HEK293 (cell line): Measurements from ENCODE around the gene BIVM.

ENCODE experiments used
- CTCF ChIA-PET: fragments of 350-600 bp; formaldehyde crosslinking; extraction: SDS; loops from one replicate; lab custom pipeline; 2021; ENCODE audit warnings: antibody characterized with exemption; lab: Yijun Ruan, JAX
- POLR2A ChIA-PET: fragments of 300-600 bp; formaldehyde crosslinking; extraction: SDS; loops from one replicate; lab custom pipeline; 2020; ENCODE audit warnings: antibody characterized with exemption, inconsistent platforms; lab: Yijun Ruan, JAX
- H3K27ac ChIP-seq: fragments of 200-500 bp; sonication (Bioruptor generic); 2 replicates; pipeline ENCODE4 v1.5.1; 2014; ENCODE audit warnings: low read depth, low read length, control low read depth, inconsistent platforms; ENCODE audit errors: extremely low read depth
- H3K36me3 ChIP-seq, 2 experiments: fragments of 200-500 bp in 1 of 2; sonication (Bioruptor generic) in 1 of 2; 1 replicate in 1 of 2; 2 replicates in 1 of 2; pipeline ENCODE4 v1.5.1; 2014 to 2017; ENCODE audit warnings: inconsistent platforms in 2 of 2, low read length in 2 of 2; ENCODE audit not compliant: control insufficient read depth in 2 of 2, insufficient read depth in 1 of 2
- H3K4me1 ChIP-seq: fragments of 200-500 bp; sonication (Bioruptor generic); 2 replicates; pipeline ENCODE4 v1.5.1; 2014; ENCODE audit warnings: mild to moderate bottlenecking, low read length, inconsistent platforms; ENCODE audit not compliant: control insufficient read depth, insufficient read depth
- H3K4me3 ChIP-seq: 2 replicates; pipeline ENCODE4 v1.5.1; 2011; ENCODE audit warnings: low read depth, mild to moderate bottlenecking, control low read depth, low read length, moderate library complexity
- H3K9me3 ChIP-seq: fragments of 200-500 bp; sonication (Bioruptor generic); 2 replicates; pipeline ENCODE4 v1.5.1; 2014; ENCODE audit warnings: low read depth, low read length, inconsistent platforms; ENCODE audit not compliant: control insufficient read depth, insufficient read depth
- OSR2 ChIP-seq: fragments of 450-650 bp; formaldehyde crosslinking; IDR thresholded peaks from 2 replicates; pipeline ENCODE4 v1.5.1; 2016; ENCODE audit warnings: missing biosample characterization, missing genetic modification characterization
- RBAK ChIP-seq: fragments of 450-650 bp; formaldehyde crosslinking; IDR thresholded peaks from 2 replicates; pipeline ENCODE4 v1.5.1; 2016; ENCODE audit warnings: missing biosample characterization, missing genetic modification characterization
- SP3 ChIP-seq: fragments of 450-650 bp; formaldehyde crosslinking; IDR thresholded peaks from 2 replicates; pipeline ENCODE4 v1.5.1; 2016; ENCODE audit warnings: missing biosample characterization, missing genetic modification characterization
- ZBTB1 ChIP-seq: fragments of 450-650 bp; formaldehyde crosslinking; IDR thresholded peaks from 2 replicates; pipeline ENCODE4 v1.5.1; 2016; ENCODE audit warnings: missing biosample characterization, missing genetic modification characterization
- ZFP69B ChIP-seq: fragments of 450-650 bp; formaldehyde crosslinking; IDR thresholded peaks from 2 replicates; pipeline ENCODE4 v1.5.1; 2016; ENCODE audit warnings: missing biosample characterization, missing genetic modification characterization
- ZNF112 ChIP-seq: fragments of 450-650 bp; formaldehyde crosslinking; IDR thresholded peaks from 2 replicates; pipeline ENCODE4 v1.5.0; 2017; ENCODE audit warnings: missing biosample characterization, missing genetic modification characterization
- ZNF214 ChIP-seq: fragments of 450-650 bp; formaldehyde crosslinking; IDR thresholded peaks from 2 replicates; pipeline ENCODE4 v1.5.1; 2017; ENCODE audit warnings: missing biosample characterization, mild to moderate bottlenecking, missing genetic modification characterization, borderline replicate concordance
- ZNF23 ChIP-seq: fragments of 450-650 bp; formaldehyde crosslinking; IDR thresholded peaks from 2 replicates; pipeline ENCODE4 v1.5.1; 2016; ENCODE audit warnings: missing biosample characterization, missing genetic modification characterization, borderline replicate concordance
- ZNF324 ChIP-seq: fragments of 450-650 bp; formaldehyde crosslinking; IDR thresholded peaks from 2 replicates; pipeline ENCODE4 v1.5.1; 2016; ENCODE audit warnings: missing biosample characterization, missing genetic modification characterization
- ZNF394 ChIP-seq: fragments of 450-650 bp; formaldehyde crosslinking; IDR thresholded peaks from 2 replicates; pipeline ENCODE4 v1.5.1; 2016; ENCODE audit warnings: missing biosample characterization, missing genetic modification characterization, mild to moderate bottlenecking, moderate library complexity, borderline replicate concordance
- ZNF473 ChIP-seq: fragments of 450-650 bp; formaldehyde crosslinking; IDR thresholded peaks from 2 replicates; pipeline ENCODE4 v1.5.1; 2017; ENCODE audit warnings: missing biosample characterization, missing genetic modification characterization
- ZNF544 ChIP-seq: fragments of 450-650 bp; formaldehyde crosslinking; IDR thresholded peaks from 2 replicates; pipeline ENCODE4 v1.5.0; 2017; ENCODE audit warnings: missing biosample characterization, missing genetic modification characterization
- ZNF785 ChIP-seq: fragments of 450-650 bp; formaldehyde crosslinking; IDR thresholded peaks from 2 replicates; pipeline ENCODE4 v1.5.1; 2016; ENCODE audit warnings: missing biosample characterization, missing genetic modification characterization
- TF ChIP-seq, protein P1 (sequence below): fragments of 450-650 bp; formaldehyde crosslinking; IDR thresholded peaks from 2 replicates; pipeline ENCODE4 v1.5.1; 2016; ENCODE audit warnings: missing biosample characterization, missing genetic modification characterization, low read depth
- TF ChIP-seq, protein P2 (sequence below): fragments of 450-650 bp; formaldehyde crosslinking; IDR thresholded peaks from 2 replicates; pipeline ENCODE4 v1.5.1; 2017; ENCODE audit warnings: missing biosample characterization, missing genetic modification characterization
- TF ChIP-seq, protein P3 (sequence below): fragments of 450-650 bp; formaldehyde crosslinking; IDR thresholded peaks from 2 replicates; pipeline ENCODE4 v1.5.1; 2016; ENCODE audit warnings: missing biosample characterization, missing genetic modification characterization
- TF ChIP-seq, protein P4 (sequence below): fragments of 450-650 bp; formaldehyde crosslinking; IDR thresholded peaks from 2 replicates; pipeline ENCODE4 v1.5.1; 2016; ENCODE audit warnings: missing biosample characterization, missing genetic modification characterization

BIVM gene

DNA sequence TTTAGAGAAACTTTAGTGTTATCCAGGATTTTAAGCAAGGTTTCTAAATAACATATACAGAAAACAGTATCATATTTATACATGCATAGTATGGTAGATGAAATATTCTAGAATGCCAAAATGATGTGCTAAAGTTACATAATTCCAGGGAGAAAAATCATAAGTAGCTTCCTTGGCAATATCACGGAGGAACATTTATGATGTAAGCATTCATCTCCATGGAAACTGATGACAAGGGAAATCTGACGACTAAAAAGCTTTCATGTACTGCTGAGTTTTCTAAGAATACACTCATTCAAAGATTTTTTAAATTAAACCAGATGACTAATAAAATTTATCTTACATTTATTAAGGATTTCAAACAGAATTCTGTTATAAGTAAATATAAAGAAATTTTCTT is 30.0 kb upstream of the BIVM start:
- no peak overlapping the region for H3K27ac ChIP-seq
- TF ChIP-seq ZNF785 (tag by site-specific recombination) (no peak), ZNF394 (tag by site-specific recombination) (no peak), RBAK (tag by site-specific recombination) (no peak)
- TF ChIP-seq, protein P1, sequence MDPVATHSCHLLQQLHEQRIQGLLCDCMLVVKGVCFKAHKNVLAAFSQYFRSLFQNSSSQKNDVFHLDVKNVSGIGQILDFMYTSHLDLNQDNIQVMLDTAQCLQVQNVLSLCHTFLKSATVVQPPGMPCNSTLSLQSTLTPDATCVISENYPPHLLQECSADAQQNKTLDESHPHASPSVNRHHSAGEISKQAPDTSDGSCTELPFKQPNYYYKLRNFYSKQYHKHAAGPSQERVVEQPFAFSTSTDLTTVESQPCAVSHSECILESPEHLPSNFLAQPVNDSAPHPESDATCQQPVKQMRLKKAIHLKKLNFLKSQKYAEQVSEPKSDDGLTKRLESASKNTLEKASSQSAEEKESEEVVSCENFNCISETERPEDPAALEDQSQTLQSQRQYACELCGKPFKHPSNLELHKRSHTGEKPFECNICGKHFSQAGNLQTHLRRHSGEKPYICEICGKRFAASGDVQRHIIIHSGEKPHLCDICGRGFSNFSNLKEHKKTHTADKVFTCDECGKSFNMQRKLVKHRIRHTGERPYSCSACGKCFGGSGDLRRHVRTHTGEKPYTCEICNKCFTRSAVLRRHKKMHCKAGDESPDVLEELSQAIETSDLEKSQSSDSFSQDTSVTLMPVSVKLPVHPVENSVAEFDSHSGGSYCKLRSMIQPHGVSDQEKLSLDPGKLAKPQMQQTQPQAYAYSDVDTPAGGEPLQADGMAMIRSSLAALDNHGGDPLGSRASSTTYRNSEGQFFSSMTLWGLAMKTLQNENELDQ: no peak
- peaks cover 0 to 19% of the 10 kb centered on the region in 2 experiments for H3K36me3 ChIP-seq
- ChIA-PET CTCF (interaction anchor here (0.9 to 1.1 kb wide), 5 partner anchors 44 to 204 kb away, joined by 3 to 4 read pairs (median 3); no protein-coding TSS in a partner anchor), POLR2A (interaction anchor here (0.6 to 1.0 kb wide), 2 partner anchors 14 to 172 kb away, joined by 3 to 4 read pairs; partner anchors contain the start of gene TPP2)
- H3K9me3 ChIP-seq: no peaks in the 10 kb centered on the region
- peaks cover 3% of the 10 kb centered on the region; the same call in 1 of the 2 replicates for H3K4me1 ChIP-seq
- H3K4me3 ChIP-seq: no peak overlapping the region

DNA sequence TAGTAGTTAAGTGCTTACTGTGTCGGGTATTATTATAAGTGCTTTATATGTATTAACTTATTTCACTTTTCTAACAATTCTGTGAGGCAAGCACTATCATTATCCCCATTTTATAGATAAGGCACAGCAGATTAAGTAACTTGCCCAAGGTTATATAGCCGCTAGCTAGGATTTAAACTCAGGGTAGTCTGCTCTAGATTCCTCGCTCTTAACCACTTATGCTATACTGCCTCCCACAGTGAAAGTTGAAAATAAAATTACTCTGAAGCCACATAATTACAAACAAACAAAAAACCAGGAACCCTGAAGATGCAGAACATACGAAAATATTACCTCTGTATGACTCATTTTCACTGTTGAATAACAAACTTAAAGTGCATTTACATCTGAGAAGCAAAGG is 29.2 kb upstream of the BIVM start:
- no peak overlapping the region for H3K4me3 ChIP-seq
- peaks cover 0 to 19% of the 10 kb centered on the region in 2 experiments for H3K36me3 ChIP-seq
- CTCF ChIA-PET: interaction anchor here (0.9 to 1.1 kb wide), 3 partner anchors 190 to 205 kb away, joined by 3 to 4 read pairs (median 3); no protein-coding TSS in a partner anchor
- TF ChIP-seq OSR2 (tag by site-specific recombination) (0 out of 2 replicates have a peak, but pooled peaks have one; percentile 20), ZNF544 (tag by site-specific recombination) (no peak)
- TF ChIP-seq, protein P2, sequence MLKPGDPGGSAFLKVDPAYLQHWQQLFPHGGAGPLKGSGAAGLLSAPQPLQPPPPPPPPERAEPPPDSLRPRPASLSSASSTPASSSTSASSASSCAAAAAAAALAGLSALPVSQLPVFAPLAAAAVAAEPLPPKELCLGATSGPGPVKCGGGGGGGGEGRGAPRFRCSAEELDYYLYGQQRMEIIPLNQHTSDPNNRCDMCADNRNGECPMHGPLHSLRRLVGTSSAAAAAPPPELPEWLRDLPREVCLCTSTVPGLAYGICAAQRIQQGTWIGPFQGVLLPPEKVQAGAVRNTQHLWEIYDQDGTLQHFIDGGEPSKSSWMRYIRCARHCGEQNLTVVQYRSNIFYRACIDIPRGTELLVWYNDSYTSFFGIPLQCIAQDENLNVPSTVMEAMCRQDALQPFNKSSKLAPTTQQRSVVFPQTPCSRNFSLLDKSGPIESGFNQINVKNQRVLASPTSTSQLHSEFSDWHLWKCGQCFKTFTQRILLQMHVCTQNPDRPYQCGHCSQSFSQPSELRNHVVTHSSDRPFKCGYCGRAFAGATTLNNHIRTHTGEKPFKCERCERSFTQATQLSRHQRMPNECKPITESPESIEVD (tag by site-specific recombination): peak; percentile 82
- no peaks in the 10 kb centered on the region for H3K9me3 ChIP-seq
- peaks cover 3% of the 10 kb centered on the region; the same call in 1 of the 2 replicates for H3K4me1 ChIP-seq
- no peak overlapping the region for H3K27ac ChIP-seq
- POLR2A ChIA-PET: interaction anchor here (1.0 kb wide), 1 partner anchor 173 kb away, joined by 3 read pairs; the partner anchor contains the start of gene TPP2

DNA sequence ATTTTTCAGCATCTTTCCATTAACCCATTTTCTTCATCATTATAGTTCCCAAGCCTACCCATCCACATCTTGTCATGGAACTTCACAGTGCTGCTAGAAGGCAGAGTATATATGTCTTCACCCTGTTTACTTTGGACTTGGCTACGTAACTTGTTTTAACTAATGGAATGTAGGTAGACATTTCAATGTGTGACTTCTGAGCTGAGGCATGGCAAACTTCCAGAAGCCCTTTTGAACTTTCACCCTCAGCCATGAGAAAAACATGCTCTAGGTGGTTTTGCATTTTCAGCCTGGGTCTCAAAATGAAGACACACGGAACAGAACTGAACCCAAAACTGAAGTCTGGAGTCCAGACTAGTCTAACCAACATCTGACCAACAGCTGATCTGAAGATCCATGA is 28.5 kb upstream of the BIVM start:
- ChIA-PET CTCF (interaction anchor here (0.9 kb wide), 1 partner anchor 30 kb away, joined by 6 read pairs; no protein-coding TSS in a partner anchor), POLR2A (no interaction called here)
- no peak for TF ChIP-seq ZNF473 (tag by site-specific recombination)
- TF ChIP-seq, protein P3, sequence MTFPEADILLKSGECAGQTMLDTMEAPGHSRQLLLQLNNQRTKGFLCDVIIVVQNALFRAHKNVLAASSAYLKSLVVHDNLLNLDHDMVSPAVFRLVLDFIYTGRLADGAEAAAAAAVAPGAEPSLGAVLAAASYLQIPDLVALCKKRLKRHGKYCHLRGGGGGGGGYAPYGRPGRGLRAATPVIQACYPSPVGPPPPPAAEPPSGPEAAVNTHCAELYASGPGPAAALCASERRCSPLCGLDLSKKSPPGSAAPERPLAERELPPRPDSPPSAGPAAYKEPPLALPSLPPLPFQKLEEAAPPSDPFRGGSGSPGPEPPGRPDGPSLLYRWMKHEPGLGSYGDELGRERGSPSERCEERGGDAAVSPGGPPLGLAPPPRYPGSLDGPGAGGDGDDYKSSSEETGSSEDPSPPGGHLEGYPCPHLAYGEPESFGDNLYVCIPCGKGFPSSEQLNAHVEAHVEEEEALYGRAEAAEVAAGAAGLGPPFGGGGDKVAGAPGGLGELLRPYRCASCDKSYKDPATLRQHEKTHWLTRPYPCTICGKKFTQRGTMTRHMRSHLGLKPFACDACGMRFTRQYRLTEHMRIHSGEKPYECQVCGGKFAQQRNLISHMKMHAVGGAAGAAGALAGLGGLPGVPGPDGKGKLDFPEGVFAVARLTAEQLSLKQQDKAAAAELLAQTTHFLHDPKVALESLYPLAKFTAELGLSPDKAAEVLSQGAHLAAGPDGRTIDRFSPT (tag by site-specific recombination): no peak
- TF ChIP-seq ZBTB1: no peak
- TF ChIP-seq ZNF324 (tag by site-specific recombination): no peak
- TF ChIP-seq ZFP69B (tag by site-specific recombination): no peak
- no peak for TF ChIP-seq SP3
- no peak for TF ChIP-seq ZNF23
- no peak for TF ChIP-seq ZNF214 (tag by site-specific recombination)
- TF ChIP-seq, protein P4, sequence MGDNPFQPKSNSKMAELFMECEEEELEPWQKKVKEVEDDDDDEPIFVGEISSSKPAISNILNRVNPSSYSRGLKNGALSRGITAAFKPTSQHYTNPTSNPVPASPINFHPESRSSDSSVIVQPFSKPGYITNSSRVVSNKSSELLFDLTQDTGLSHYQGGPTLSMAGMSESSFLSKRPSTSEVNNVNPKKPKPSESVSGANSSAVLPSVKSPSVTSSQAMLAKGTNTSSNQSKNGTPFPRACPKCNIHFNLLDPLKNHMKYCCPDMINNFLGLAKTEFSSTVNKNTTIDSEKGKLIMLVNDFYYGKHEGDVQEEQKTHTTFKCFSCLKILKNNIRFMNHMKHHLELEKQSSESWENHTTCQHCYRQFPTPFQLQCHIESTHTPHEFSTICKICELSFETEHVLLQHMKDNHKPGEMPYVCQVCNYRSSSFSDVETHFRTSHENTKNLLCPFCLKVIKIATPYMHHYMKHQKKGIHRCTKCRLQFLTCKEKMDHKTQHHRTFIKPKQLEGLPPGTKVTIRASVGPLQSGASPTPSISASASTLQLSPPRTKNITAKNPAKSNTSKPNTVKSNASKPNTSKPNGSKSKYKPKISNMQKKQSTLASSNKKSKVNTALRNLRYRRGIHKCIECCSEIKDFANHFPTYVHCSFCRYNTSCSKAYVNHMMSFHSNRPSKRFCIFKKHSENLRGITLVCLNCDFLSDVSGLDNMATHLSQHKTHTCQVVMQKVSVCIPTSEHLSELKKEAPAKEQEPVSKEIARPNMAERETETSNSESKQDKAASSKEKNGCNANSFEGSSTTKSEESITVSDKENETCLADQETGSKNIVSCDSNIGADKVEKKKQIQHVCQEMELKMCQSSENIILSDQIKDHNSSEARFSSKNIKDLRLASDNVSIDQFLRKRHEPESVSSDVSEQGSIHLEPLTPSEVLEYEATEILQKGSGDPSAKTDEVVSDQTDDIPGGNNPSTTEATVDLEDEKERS (tag by site-specific recombination): no peak
- TF ChIP-seq ZNF112 (tag by site-specific recombination): no peak

More for the DNA sequence above, 28.5 kb upstream of the BIVM start:
- H3K27ac ChIP-seq: no peak overlapping the region
- H3K4me3 ChIP-seq: no peak overlapping the region
- H3K9me3 ChIP-seq: no peaks in the 10 kb centered on the region
- H3K36me3 ChIP-seq: peaks cover 0 to 18% of the 10 kb centered on the region in 2 experiments
- peaks cover 3% of the 10 kb centered on the region; the same call in 1 of the 2 replicates for H3K4me1 ChIP-seq
